ENCODE results near the gene TBC1D5.
"Not testable (repeated sequence)": the region's sequence is repeated elsewhere in the genome, so short reads cannot be mapped to it uniquely, and the experiment has no call there.

TBC1D5 gene

DNA sequence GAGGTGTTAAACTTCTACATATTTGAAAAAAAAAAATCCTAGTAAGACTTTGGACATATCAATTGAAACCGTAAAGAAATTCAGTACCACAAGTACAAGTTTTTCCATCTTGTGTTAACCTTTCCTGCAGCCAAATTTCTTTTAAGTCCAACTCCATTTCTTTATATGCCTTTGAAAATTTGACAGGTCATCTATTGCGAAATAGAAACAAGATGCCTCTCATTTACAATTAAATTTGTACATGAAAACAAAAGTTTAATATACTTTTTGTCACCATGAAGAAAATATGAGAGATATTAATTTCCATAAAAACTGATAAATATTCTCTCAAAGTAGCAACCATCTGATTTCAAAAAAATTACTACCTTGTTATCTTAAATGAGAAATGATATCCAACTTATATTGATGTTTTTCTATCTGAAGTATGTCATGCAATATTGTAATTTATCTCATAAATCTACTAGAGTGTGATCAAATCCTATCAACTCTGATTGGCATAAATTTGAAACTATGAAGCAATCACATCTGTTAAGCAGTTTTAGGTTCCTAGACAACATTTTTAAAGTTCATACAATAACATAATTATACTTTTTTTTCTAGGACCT is 68.2 kb downstream of the TBC1D5 start:
- Histone ChIP-seq H3K36me3 (ENCODE audit: control insufficient read depth, insufficient read depth, low read length) (no peaks in the 10 kb centered on the region), H3K9ac (ENCODE audit: low read depth, low read length) (no peak overlapping the region), H3K27me3 (ENCODE audit: control insufficient read depth, insufficient read depth, low read length) (no peaks in the 10 kb centered on the region), H3K4me1 (ENCODE audit: control insufficient read depth, insufficient read depth, low read length) (peaks cover 5% of the 10 kb centered on the region; the same call in 1 of the 2 replicates), H3K27ac (ENCODE audit: low read depth, low read length) (no peak overlapping the region), H3K4me3 (ENCODE audit: low read depth, low read length) (no peak overlapping the region), H3K9me3 (ENCODE audit: control insufficient read depth, insufficient read depth, low read length) (no peaks in the 10 kb centered on the region)

DNA sequence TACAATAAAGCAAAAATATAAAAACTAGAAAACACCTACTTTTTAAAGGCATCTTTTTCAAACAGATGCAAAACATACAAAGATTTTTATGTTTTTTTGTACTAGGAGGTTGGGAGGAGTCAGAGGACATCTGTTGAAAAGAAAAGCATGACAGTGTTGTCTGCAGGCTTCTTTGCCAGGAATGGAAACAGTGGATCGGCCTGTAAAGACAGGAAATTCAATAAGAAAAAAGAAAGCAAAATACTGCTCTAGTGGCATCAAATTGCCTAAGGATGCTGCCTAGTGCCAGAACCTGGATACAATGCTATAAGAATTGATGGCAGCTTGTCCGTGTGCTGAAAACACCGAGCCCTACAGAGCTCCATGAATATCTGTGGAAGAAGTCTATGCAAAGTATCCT is 69.9 kb downstream of the TBC1D5 start:
- Histone ChIP-seq H3K27ac (ENCODE audit: low read depth, low read length) (no peak overlapping the region), H3K9ac (ENCODE audit: low read depth, low read length) (no peak overlapping the region), H3K4me3 (ENCODE audit: low read depth, low read length) (no peak overlapping the region), H3K9me3 (ENCODE audit: control insufficient read depth, insufficient read depth, low read length) (no peaks in the 10 kb centered on the region), H3K4me1 (ENCODE audit: control insufficient read depth, insufficient read depth, low read length) (peaks cover 5% of the 10 kb centered on the region; the same call in 1 of the 2 replicates), H3K36me3 (ENCODE audit: control insufficient read depth, insufficient read depth, low read length) (no peaks in the 10 kb centered on the region), H3K27me3 (ENCODE audit: control insufficient read depth, insufficient read depth, low read length) (no peaks in the 10 kb centered on the region)

DNA sequence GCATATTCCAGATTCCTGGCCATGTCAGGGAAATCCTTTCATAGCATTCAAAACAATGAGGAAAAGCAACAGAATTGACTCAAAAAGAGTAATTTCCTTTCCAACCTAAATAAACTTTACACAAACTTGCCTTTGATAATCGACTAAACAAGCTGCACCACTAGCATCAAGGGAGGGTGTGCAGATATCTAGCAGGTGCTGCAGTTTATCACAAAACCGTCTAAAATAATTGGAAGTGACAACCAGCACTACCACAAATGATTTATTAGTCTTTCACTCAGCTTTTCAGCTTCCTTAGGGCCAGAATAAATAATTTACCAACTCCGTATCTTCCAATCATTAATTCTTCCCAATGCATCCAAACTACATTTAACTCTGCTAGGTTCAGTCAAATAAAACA is 71.7 kb downstream of the TBC1D5 start:
- no peak overlapping the region for H3K9ac ChIP-seq (ENCODE audit: low read depth, low read length)
- peaks cover 5% of the 10 kb centered on the region; the same call in 1 of the 2 replicates for H3K4me1 ChIP-seq (ENCODE audit: control insufficient read depth, insufficient read depth, low read length)
- H3K36me3 ChIP-seq (ENCODE audit: control insufficient read depth, insufficient read depth, low read length) = no peaks in the 10 kb centered on the region
- no peak overlapping the region for H3K4me3 ChIP-seq (ENCODE audit: low read depth, low read length)
- no peaks in the 10 kb centered on the region for H3K9me3 ChIP-seq (ENCODE audit: control insufficient read depth, insufficient read depth, low read length)
- no peaks in the 10 kb centered on the region for H3K27me3 ChIP-seq (ENCODE audit: control insufficient read depth, insufficient read depth, low read length)
- H3K27ac ChIP-seq (ENCODE audit: low read depth, low read length) = no peak overlapping the region

DNA sequence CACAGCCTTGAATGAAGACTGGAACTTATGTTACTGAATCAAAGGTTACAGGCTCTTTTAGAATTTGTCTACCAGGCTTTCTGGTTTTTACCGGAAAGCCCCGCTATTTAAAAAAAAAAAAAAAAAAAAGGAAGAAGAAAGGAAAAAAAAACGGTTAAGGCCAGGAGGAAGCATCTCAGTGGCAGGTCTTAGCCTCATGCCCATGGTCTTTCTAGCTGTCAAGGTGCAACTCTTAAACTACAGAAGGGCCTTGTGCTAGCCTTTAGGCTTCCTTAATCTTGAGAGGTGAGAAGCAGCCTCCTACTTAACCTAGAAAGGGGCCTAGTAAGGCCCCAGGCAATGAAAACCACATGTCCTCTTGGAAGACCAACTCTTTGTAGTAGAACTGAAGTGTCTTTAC is 77.5 kb downstream of the TBC1D5 start:
- H3K27me3 ChIP-seq (ENCODE audit: control insufficient read depth, insufficient read depth, low read length) = no peaks in the 10 kb centered on the region
- H3K4me3 ChIP-seq (ENCODE audit: low read depth, low read length) = no peak overlapping the region
- H3K9me3 ChIP-seq (ENCODE audit: control insufficient read depth, insufficient read depth, low read length) = no peaks in the 10 kb centered on the region
- 0 out of 2 replicates have a peak, but pooled peaks cover 5% of the 10 kb centered on the region for H3K4me1 ChIP-seq (ENCODE audit: control insufficient read depth, insufficient read depth, low read length)
- H3K9ac ChIP-seq (ENCODE audit: low read depth, low read length) = no peak overlapping the region
- no peaks in the 10 kb centered on the region for H3K36me3 ChIP-seq (ENCODE audit: control insufficient read depth, insufficient read depth, low read length)
- no peak overlapping the region for H3K27ac ChIP-seq (ENCODE audit: low read depth, low read length)

DNA sequence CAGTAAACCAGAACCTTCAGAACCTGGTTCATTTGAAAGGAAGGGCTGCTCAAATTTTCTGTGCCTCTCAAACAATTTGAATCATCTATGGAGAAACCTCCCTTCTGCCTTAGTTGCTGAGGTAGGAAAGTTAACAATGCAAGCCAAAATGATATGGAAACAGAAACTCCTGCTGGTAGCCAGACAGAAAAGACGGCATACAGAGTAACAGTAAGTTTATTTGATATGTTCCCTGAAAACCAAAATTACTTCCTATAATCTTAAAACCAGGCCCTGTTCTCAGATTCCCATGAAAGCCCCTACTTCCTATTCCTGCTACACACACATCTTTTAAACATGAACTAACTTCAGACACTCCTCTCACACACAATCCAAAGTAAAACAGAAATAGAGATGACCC is 86.2 kb downstream of the TBC1D5 start:
- H3K4me3 ChIP-seq (ENCODE audit: low read depth, low read length) = no peak overlapping the region
- no peaks in the 10 kb centered on the region for H3K9me3 ChIP-seq (ENCODE audit: control insufficient read depth, insufficient read depth, low read length)
- no peaks in the 10 kb centered on the region for H3K36me3 ChIP-seq (ENCODE audit: control insufficient read depth, insufficient read depth, low read length)
- no peak overlapping the region for H3K9ac ChIP-seq (ENCODE audit: low read depth, low read length)
- no peaks in the 10 kb centered on the region for H3K4me1 ChIP-seq (ENCODE audit: control insufficient read depth, insufficient read depth, low read length)
- H3K27ac ChIP-seq (ENCODE audit: low read depth, low read length) = no peak overlapping the region
- H3K27me3 ChIP-seq (ENCODE audit: control insufficient read depth, insufficient read depth, low read length) = no peaks in the 10 kb centered on the region

DNA sequence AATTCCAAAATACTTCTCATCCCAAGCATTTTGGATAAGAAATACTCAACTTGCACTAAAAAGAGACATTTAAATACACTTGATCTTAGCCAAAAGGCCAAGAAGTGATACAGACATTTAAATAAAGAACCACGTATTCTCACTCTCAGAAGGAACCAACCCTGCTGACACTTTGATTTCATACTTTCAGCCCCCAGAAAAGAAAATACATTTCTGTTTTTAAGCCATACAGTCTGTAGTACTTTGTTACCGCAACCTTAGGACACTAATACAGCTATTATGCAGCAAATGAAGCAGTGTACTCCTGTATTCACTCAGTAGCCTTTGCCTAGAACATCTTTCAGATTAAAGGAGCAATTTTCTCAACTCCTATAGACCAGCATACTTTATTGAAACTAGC is 86.7 kb downstream of the TBC1D5 start:
- Histone ChIP-seq H3K4me1 (ENCODE audit: control insufficient read depth, insufficient read depth, low read length) (no peaks in the 10 kb centered on the region), H3K36me3 (ENCODE audit: control insufficient read depth, insufficient read depth, low read length) (no peaks in the 10 kb centered on the region), H3K9me3 (ENCODE audit: control insufficient read depth, insufficient read depth, low read length) (no peaks in the 10 kb centered on the region), H3K27ac (ENCODE audit: low read depth, low read length) (no peak overlapping the region), H3K4me3 (ENCODE audit: low read depth, low read length) (no peak overlapping the region), H3K9ac (ENCODE audit: low read depth, low read length) (no peak overlapping the region), H3K27me3 (ENCODE audit: control insufficient read depth, insufficient read depth, low read length) (no peaks in the 10 kb centered on the region)

DNA sequence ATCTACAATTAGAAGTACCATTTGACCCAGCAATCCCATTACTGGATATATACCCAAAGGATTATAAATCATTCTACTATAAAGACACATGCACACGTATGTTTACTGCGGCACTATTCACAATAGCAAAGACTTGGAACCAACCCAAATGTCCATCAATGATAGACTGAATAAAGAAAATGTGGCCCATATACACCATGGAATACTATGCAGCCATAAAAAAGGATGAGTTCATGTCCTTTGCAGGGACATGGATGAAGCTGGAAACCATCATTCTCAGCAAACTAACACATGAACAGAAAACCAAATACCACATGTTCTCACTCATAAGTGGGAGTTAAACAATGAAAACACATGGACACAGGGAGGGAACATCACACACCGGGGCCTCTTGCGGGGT is 92.7 kb downstream of the TBC1D5 start:
- not testable (repeated sequence) for H3K27me3 ChIP-seq (ENCODE audit: control insufficient read depth, insufficient read depth, low read length); H3K4me1 ChIP-seq (ENCODE audit: control insufficient read depth, insufficient read depth, low read length); H3K4me3 ChIP-seq (ENCODE audit: low read depth, low read length); H3K9me3 ChIP-seq (ENCODE audit: control insufficient read depth, insufficient read depth, low read length); H3K9ac ChIP-seq (ENCODE audit: low read depth, low read length); H3K27ac ChIP-seq (ENCODE audit: low read depth, low read length); H3K36me3 ChIP-seq (ENCODE audit: control insufficient read depth, insufficient read depth, low read length)

DNA sequence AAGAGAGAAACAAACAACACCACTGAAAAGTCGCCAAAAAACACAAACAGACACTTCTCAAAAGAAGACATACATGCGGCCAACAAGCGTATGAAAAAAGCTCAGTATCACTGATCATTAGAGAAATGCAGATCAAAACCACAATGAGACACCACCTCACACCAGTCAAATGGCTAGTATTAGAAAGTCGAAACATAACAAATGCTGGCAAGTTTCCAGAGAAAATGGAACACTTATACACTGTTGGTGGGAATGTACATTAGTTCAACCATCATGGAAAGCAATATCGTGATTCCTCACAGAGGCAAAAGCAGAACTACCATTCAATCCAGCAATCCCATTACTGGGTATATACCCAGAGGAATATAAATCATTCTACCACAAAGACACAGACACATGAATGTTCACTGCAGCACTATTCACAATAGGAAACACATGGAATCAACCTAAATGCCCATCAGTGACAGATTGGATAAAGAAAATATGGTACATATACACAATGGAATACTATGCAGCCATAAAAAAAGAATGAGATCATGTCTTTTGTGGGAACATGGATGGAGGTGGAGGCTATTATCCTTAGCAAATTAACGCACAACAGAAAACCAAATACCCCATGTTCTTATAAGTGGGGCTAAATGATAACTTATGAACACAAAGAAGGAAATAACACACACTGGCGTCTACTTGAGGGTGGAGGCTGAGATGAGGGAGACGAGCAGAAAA is 93.6 kb downstream of the TBC1D5 start:
- H3K9ac ChIP-seq (ENCODE audit: low read depth, low read length); H3K4me3 ChIP-seq (ENCODE audit: low read depth, low read length); H3K9me3 ChIP-seq (ENCODE audit: control insufficient read depth, insufficient read depth, low read length); H3K36me3 ChIP-seq (ENCODE audit: control insufficient read depth, insufficient read depth, low read length); H3K27ac ChIP-seq (ENCODE audit: low read depth, low read length); H3K27me3 ChIP-seq (ENCODE audit: control insufficient read depth, insufficient read depth, low read length); H3K4me1 ChIP-seq (ENCODE audit: control insufficient read depth, insufficient read depth, low read length): not testable (repeated sequence)

DNA sequence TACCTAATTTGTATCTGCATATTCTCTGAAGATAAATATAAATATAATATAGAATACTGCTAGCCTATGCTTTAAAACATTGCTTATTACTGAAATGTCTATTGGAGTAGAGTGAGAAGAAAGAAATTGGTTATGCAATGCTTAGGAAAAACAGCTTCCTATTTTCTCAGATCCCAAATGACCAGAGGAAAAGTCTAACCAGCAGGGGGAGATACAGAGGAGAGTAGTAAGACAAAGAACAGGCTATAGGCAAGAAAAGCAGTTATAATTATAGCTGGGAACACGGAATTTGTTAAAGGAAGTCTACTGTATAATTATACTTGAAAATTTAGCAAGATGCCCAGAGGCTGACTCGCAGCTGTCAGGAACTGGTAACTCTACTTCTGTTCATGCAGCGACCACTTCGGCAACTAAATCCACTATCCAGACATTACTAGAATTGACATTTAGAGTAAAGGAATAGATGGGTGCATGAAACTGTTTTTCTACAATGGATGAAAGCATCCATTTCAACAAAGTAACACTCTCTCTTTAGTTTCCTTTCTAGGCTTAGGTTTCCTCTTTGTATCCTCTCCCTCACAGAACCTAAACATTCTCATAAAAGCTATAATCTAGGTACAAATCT is 97.2 kb downstream of the TBC1D5 start:
- Histone ChIP-seq H3K27me3 (ENCODE audit: control insufficient read depth, insufficient read depth, low read length) (no peaks in the 10 kb centered on the region), H3K9ac (ENCODE audit: low read depth, low read length) (no peak overlapping the region), H3K9me3 (ENCODE audit: control insufficient read depth, insufficient read depth, low read length) (no peaks in the 10 kb centered on the region), H3K36me3 (ENCODE audit: control insufficient read depth, insufficient read depth, low read length) (no peaks in the 10 kb centered on the region), H3K27ac (ENCODE audit: low read depth, low read length) (no peak overlapping the region), H3K4me1 (ENCODE audit: control insufficient read depth, insufficient read depth, low read length) (no peaks in the 10 kb centered on the region), H3K4me3 (ENCODE audit: low read depth, low read length) (no peak overlapping the region)

DNA sequence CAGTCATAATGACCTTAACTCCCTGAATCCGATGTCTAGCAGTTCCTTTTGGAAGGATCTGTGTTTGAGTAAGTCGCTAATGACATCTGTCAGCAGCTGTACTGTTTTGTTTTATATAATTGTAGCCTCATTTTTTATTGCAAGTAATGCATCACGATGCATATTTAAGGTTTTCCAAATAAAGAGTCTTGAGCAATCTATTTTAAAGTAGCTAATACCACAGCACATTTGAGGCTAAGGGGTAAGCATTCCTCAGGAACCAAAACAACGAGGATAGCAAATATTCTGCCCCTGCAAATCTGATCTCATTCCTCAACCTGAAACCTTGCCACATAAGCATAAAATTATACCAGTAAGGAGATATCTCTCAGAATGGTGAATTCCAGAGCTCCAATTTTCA is 98.7 kb downstream of the TBC1D5 start:
- Histone ChIP-seq H3K4me3 (ENCODE audit: low read depth, low read length) (no peak overlapping the region), H3K4me1 (ENCODE audit: control insufficient read depth, insufficient read depth, low read length) (no peaks in the 10 kb centered on the region), H3K27ac (ENCODE audit: low read depth, low read length) (no peak overlapping the region), H3K9ac (ENCODE audit: low read depth, low read length) (no peak overlapping the region), H3K27me3 (ENCODE audit: control insufficient read depth, insufficient read depth, low read length) (no peaks in the 10 kb centered on the region), H3K36me3 (ENCODE audit: control insufficient read depth, insufficient read depth, low read length) (no peaks in the 10 kb centered on the region), H3K9me3 (ENCODE audit: control insufficient read depth, insufficient read depth, low read length) (no peaks in the 10 kb centered on the region)

DNA sequence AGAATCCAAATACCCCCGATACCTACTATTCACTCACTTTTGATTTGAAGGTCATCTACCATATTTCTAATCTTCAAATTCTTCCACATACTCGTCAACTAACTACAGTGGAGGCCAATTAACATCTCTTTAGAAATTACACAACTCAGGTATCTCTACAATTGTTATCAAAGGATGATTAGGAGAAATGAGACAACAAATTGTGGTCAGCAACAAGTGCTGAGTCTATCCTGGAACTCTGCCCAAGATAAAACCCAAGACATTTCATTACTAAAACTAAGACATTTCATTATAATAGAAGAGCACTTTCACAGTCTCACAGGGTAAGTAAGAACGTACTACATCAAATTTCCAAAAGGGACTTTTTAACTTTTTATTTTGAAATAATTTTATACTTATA is 100.0 kb downstream of the TBC1D5 start:
- Histone ChIP-seq H3K27me3 (ENCODE audit: control insufficient read depth, insufficient read depth, low read length) (no peaks in the 10 kb centered on the region), H3K4me1 (ENCODE audit: control insufficient read depth, insufficient read depth, low read length) (no peaks in the 10 kb centered on the region), H3K9ac (ENCODE audit: low read depth, low read length) (no peak overlapping the region), H3K4me3 (ENCODE audit: low read depth, low read length) (no peak overlapping the region), H3K36me3 (ENCODE audit: control insufficient read depth, insufficient read depth, low read length) (no peaks in the 10 kb centered on the region), H3K27ac (ENCODE audit: low read depth, low read length) (no peak overlapping the region), H3K9me3 (ENCODE audit: control insufficient read depth, insufficient read depth, low read length) (no peaks in the 10 kb centered on the region)
